Dedifferentiated amniotic fluid mesenchymal stem cell (primary cell): Measurements from ENCODE around the gene ZNF563.
A peak's percentile ranks its signal among the peaks of the same experiment; 100 is the strongest.
"Not testable (repeated sequence)": the region's sequence is repeated elsewhere in the genome, so short reads cannot be mapped to it uniquely, and the experiment has no call there.

Experiments
- DNase-seq: peaks from one replicate; pipeline ENCODE4 v3.0.0-alpha.2; 2016; ENCODE audit errors: extremely low spot score

Gene ZNF563

GRCh38 chr19:12333162-12334159 is at the start of gene ZNF563:
TSS of gene ZNF563 (minus strand) at chr19:12333633. CDS start at chr19:12333482, 151 bp downstream.
- DNase-seq, result peak; percentile 93

GRCh38 chr19:12380444-12380737 is 47.0 kb upstream of the ZNF563 start:
- DNase-seq, result no peak

GRCh38 chr19:12379732-12380443 is 46.5 kb upstream of the ZNF563 start:
- DNase-seq, result no peak

- DNase-seq, result no peak
Observed at GRCh38 chr19:12374026-12374425, 40.6 kb upstream of the ZNF563 start.

- peak; percentile 95 for DNase-seq
Observed at GRCh38 chr19:12365236-12366162, 32.1 kb upstream of the ZNF563 start, which contains the start of gene ZNF442. TSS of gene ZNF442 (minus strand) at chr19:12365683. CDS start at chr19:12363631, 2,052 bp downstream.

- DNase-seq, result no peak
Observed at GRCh38 chr19:12364391-12365235, 31.2 kb upstream of the ZNF563 start.

- not testable (repeated sequence) for DNase-seq
Observed at GRCh38 chr19:12362236-12362635, 28.8 kb upstream of the ZNF563 start.

GRCh38 chr19:12353375-12353774 is 19.9 kb upstream of the ZNF563 start:
- no peak for DNase-seq

GRCh38 chr19:12350890-12351197 is 17.4 kb upstream of the ZNF563 start:
- DNase-seq, result no peak

- DNase-seq, result no peak
Observed at GRCh38 chr19:12350185-12350889, 16.9 kb upstream of the ZNF563 start.

- DNase-seq, result no peak
Observed at GRCh38 chr19:12346896-12347295, 13.5 kb upstream of the ZNF563 start.

GRCh38 chr19:12345197-12345596 is 11.8 kb upstream of the ZNF563 start:
- DNase-seq, result no peak

- no peak for DNase-seq
Observed at GRCh38 chr19:12331211-12331941, 2.1 kb downstream of the ZNF563 start.

GRCh38 chr19:12330340-12330739 is 3.1 kb downstream of the ZNF563 start:
- no peak for DNase-seq

GRCh38 chr19:12325690-12326089 is 7.7 kb downstream of the ZNF563 start:
- no peak for DNase-seq

- no peak for DNase-seq
Observed at GRCh38 chr19:12318782-12319413, 14.5 kb downstream of the ZNF563 start.

- no peak for DNase-seq
Observed at GRCh38 chr19:12314553-12314952, 18.9 kb downstream of the ZNF563 start.

GRCh38 chr19:12308891-12309290 is 24.5 kb downstream of the ZNF563 start:
- DNase-seq, result not testable (repeated sequence)

- DNase-seq, result no peak
Observed at GRCh38 chr19:12295191-12295590, 38.2 kb downstream of the ZNF563 start.
